T1000 (cell line): ENCODE data around the gene CD52.
"Not testable (repeated sequence)": the region's sequence is repeated elsewhere in the genome, so short reads cannot be mapped to it uniquely, and the experiment has no call there.

Experiments
- DNase-seq: peaks from one replicate; lab custom pipeline; 2025; ENCODE audit warnings: mixed read lengths; lab: John Stamatoyannopoulos, UW

The CD52 gene

GRCh38 chr1:26284597-26285347, 33.0 kb upstream of the CD52 start:
- peak; percentile 77 for DNase-seq

GRCh38 chr1:26285366-26286063, 32.2 kb upstream of the CD52 start:
- DNase-seq = no peak

GRCh38 chr1:26286064-26286416, 31.7 kb upstream of the CD52 start:
- no peak for DNase-seq

- no peak for DNase-seq
These were observed 30.6 kb upstream of the CD52 start for GRCh38 chr1:26287033-26287711.

- DNase-seq = no peak
These were observed 29.9 kb upstream of the CD52 start for GRCh38 chr1:26287811-26288210.

GRCh38 chr1:26288311-26288941, 29.3 kb upstream of the CD52 start:
- DNase-seq = no peak

- DNase-seq = no peak
These were observed 28.3 kb upstream of the CD52 start for GRCh38 chr1:26289158-26290059.

GRCh38 chr1:26290122-26290881, 27.5 kb upstream of the CD52 start:
- no peak for DNase-seq

- no peak for DNase-seq
These were observed 26.9 kb upstream of the CD52 start for GRCh38 chr1:26290882-26291261.

- no peak for DNase-seq
These were observed 26.3 kb upstream of the CD52 start for GRCh38 chr1:26291433-26291832.

GRCh38 chr1:26291939-26292338, 25.8 kb upstream of the CD52 start:
- no peak for DNase-seq

- DNase-seq = not testable (repeated sequence)
These were observed 25.0 kb upstream of the CD52 start for GRCh38 chr1:26292735-26293134.

GRCh38 chr1:26293911-26294463, 23.8 kb upstream of the CD52 start:
- DNase-seq = no peak

GRCh38 chr1:26295194-26296138, 22.3 kb upstream of the CD52 start:
- no peak for DNase-seq

GRCh38 chr1:26296340-26297056, 21.3 kb upstream of the CD52 start:
- DNase-seq = no peak

- DNase-seq = no peak
These were observed 20.5 kb upstream of the CD52 start for GRCh38 chr1:26297057-26297790.

GRCh38 chr1:26297791-26298124, 20.0 kb upstream of the CD52 start:
- DNase-seq = no peak
